Trophoblast cell (in vitro differentiated cells and primary cell): ENCODE data around the gene PROX2. TPM values are rescaled to one million over a fixed set of nuclear protein-coding genes. Genes with fewer than 3 reads are reported as not detected.

Experiments
- DNase-seq, 2 donors: peaks; one replicate each; pipeline ENCODE4 v3.0.0-alpha.2; 2016
- H2AFZ ChIP-seq: 2 replicates; pipeline ENCODE4 v1.6.1; 2013; ENCODE audit warnings: low read length, moderate library complexity, mild to moderate bottlenecking; ENCODE audit not compliant: insufficient read depth, poor library complexity
- H2AK5ac ChIP-seq: 2 replicates; pipeline ENCODE4 v1.6.1; 2013; ENCODE audit warnings: mild to moderate bottlenecking, low read length
- H2BK120ac ChIP-seq: 2 replicates; pipeline ENCODE4 v1.6.1; 2013; ENCODE audit warnings: low read length, mild to moderate bottlenecking, moderate library complexity; ENCODE audit not compliant: insufficient read depth, poor library complexity
- H2BK12ac ChIP-seq: 2 replicates; pipeline ENCODE4 v1.6.1; 2013; ENCODE audit warnings: mild to moderate bottlenecking, low read length, moderate library complexity
- H2BK5ac ChIP-seq: 2 replicates; pipeline ENCODE4 v1.6.1; 2013; ENCODE audit warnings: low read length, low read depth, moderate library complexity, mild to moderate bottlenecking; ENCODE audit not compliant: poor library complexity
- H3K14ac ChIP-seq: 2 replicates; pipeline ENCODE4 v1.6.1; 2013; ENCODE audit warnings: mild to moderate bottlenecking, low read length
- H3K18ac ChIP-seq: 2 replicates; pipeline ENCODE4 v1.6.1; 2013; ENCODE audit warnings: mild to moderate bottlenecking, low read length
- H3K23ac ChIP-seq: 2 replicates; pipeline ENCODE4 v1.6.1; 2013; ENCODE audit warnings: low read length
- H3K27ac ChIP-seq: 2 replicates; pipeline ENCODE4 v1.5.1; 2013; ENCODE audit warnings: low read depth, mild to moderate bottlenecking, inconsistent platforms, low read length, moderate library complexity
- H3K27me3 ChIP-seq: 2 replicates; pipeline ENCODE4 v1.6.1; 2013; ENCODE audit warnings: inconsistent platforms, mild to moderate bottlenecking, low read length, moderate library complexity; ENCODE audit not compliant: insufficient read depth
- H3K36me3 ChIP-seq, 2 experiments: 1 replicate in 1 of 2; 2 replicates in 1 of 2; pipeline ENCODE4 v1.6.1; 2013; ENCODE audit warnings: low read length in 2 of 2, mild to moderate bottlenecking in 2 of 2, moderate library complexity in 1 of 2; ENCODE audit not compliant: insufficient read depth in 2 of 2, control insufficient read depth in 1 of 2
- H3K4ac ChIP-seq: 2 replicates; pipeline ENCODE4 v1.6.1; 2013; ENCODE audit warnings: low read depth, mild to moderate bottlenecking, low read length, moderate library complexity
- H3K4me1 ChIP-seq, 2 experiments: 1 replicate in 1 of 2; 2 replicates in 1 of 2; pipeline ENCODE4 v1.6.1; 2013; ENCODE audit warnings: low read length in 2 of 2, mild to moderate bottlenecking in 2 of 2, moderate library complexity in 1 of 2; ENCODE audit not compliant: insufficient read depth in 2 of 2, control insufficient read depth in 1 of 2
- H3K4me2 ChIP-seq: 2 replicates; pipeline ENCODE4 v1.6.1; 2013; ENCODE audit warnings: inconsistent platforms, mild to moderate bottlenecking, low read length, moderate library complexity
- H3K4me3 ChIP-seq: 2 replicates; pipeline ENCODE4 v1.5.1; 2013; ENCODE audit warnings: mild to moderate bottlenecking, low read depth, low read length, inconsistent platforms
- H3K79me1 ChIP-seq: one replicate; pipeline ENCODE4 v1.6.1; 2013; ENCODE audit warnings: low read length
- H3K79me2 ChIP-seq: 2 replicates; pipeline ENCODE4 v1.6.1; 2013; ENCODE audit warnings: low read length, mild to moderate bottlenecking; ENCODE audit not compliant: control insufficient read depth, insufficient read depth, poor library complexity
- H3K9ac ChIP-seq: 2 replicates; pipeline ENCODE4 v1.6.1; 2013; ENCODE audit warnings: mild to moderate bottlenecking, low read length
- H3K9me3 ChIP-seq: 2 replicates; pipeline ENCODE4 v1.6.1; 2013; ENCODE audit warnings: low read depth, mild to moderate bottlenecking, control low read depth, inconsistent platforms, low read length; ENCODE audit not compliant: insufficient read depth
- H4K12ac ChIP-seq: 2 replicates; pipeline ENCODE4 v1.6.1; 2013; ENCODE audit warnings: low read depth, mild to moderate bottlenecking, low read length, moderate library complexity
- H4K8ac ChIP-seq: 2 replicates; pipeline ENCODE4 v1.6.1; 2013; ENCODE audit warnings: low read depth, mild to moderate bottlenecking, low read length, moderate library complexity
- H4K91ac ChIP-seq: one replicate; pipeline ENCODE4 v1.6.1; 2013; ENCODE audit warnings: low read depth, mild to moderate bottlenecking, low read length, moderate library complexity
- WGBS: extraction: QIAGEN DNeasy Blood & Tissue Kit; methylation state at CpG from one replicate; pipeline ENCODE4 v1.1.7; 2013; ENCODE audit warnings: missing lambda C conversion rate; ENCODE audit not compliant: insufficient read length, insufficient coverage; ENCODE audit errors: extremely low coverage; 5-methylcytosine and 5-hydroxymethylcytosine counted together
- polyA plus RNA-seq: library from polyadenylated mRNA; stranded (reverse); fragments of 200-250 nt; gene quantifications from 2 replicates; pipeline ENCODE4 v1.2.3, GENCODE V29; 2013

PROX2 gene, protein sequence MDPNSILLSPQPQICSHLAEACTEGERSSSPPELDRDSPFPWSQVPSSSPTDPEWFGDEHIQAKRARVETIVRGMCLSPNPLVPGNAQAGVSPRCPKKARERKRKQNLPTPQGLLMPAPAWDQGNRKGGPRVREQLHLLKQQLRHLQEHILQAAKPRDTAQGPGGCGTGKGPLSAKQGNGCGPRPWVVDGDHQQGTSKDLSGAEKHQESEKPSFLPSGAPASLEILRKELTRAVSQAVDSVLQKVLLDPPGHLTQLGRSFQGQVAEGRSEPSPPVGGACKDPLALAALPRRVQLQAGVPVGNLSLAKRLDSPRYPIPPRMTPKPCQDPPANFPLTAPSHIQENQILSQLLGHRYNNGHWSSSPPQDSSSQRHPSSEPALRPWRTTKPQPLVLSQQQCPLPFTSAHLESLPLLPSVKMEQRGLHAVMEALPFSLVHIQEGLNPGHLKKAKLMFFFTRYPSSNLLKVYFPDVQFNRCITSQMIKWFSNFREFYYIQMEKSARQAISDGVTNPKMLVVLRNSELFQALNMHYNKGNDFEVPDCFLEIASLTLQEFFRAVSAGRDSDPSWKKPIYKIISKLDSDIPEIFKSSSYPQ
- 0.01 TPM in 2 replicates for polyA plus RNA-seq

- Histone ChIP-seq H3K4me2 (no peak within 1 kb of the TSS), H2AK5ac (no peak within 1 kb of the TSS), H3K79me2 (no peaks in the 10 kb centered on the region), H3K4me3 (no peak within 1 kb of the TSS), H3K4ac (no peak within 1 kb of the TSS), H3K79me1 (no peaks in the 10 kb centered on the region), H2BK120ac (no peak within 1 kb of the TSS), H3K9ac (no peak within 1 kb of the TSS), H3K27ac (no peak within 1 kb of the TSS), H3K18ac (no peak within 1 kb of the TSS), H3K36me3 (no peaks in the 10 kb centered on the region), H2AFZ (no peak within 1 kb of the TSS), H3K14ac (no peak within 1 kb of the TSS), H3K4me1 (no peaks in the 10 kb centered on the region), H2BK12ac (no peak within 1 kb of the TSS), H4K91ac (no peak within 1 kb of the TSS), H2BK5ac (no peak within 1 kb of the TSS), H4K12ac (no peak within 1 kb of the TSS), H4K8ac (no peak within 1 kb of the TSS), H3K9me3 (no peaks in the 10 kb centered on the region), H3K27me3 (no peaks in the 10 kb centered on the region), H3K23ac (no peak within 1 kb of the TSS)
- DNase-seq = no peak
- no CpG with 5 or more reads among the region's 13 CpGs for WGBS
Observed at GRCh38 chr14:74875941-74876913, at the start of gene PROX2. PROX2 (minus strand) TSS chr14:74876145; CDS start chr14:74863834, 12,311 bp downstream.

DNA sequence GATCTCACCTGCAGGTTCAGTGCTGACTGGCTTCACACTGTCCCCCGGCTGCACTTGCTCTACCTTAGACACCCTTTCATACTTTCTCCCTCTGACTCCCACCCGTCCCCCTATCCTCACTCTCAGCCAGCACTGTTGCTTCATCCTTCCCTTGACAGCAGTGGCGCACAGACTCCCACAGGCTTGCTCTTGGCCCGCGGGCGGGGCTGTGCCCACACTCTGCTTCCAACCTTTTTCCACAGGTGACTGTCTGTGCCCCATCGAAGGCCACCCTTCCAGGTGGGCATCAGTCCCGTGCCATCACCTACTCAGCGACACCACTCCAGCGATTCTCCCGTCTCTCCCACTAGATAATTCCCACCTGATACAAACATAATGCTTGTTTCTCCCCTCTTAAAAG is 48.1 kb upstream of the PROX2 start:
- H2BK120ac ChIP-seq = no peak overlapping the region
- no peak for DNase-seq
- peaks cover 4% of the 10 kb centered on the region in 2 experiments for H3K4me1 ChIP-seq
- H3K18ac ChIP-seq = no peak overlapping the region
- H3K27ac ChIP-seq = no peak overlapping the region
- no peak overlapping the region for H4K12ac ChIP-seq
- H2BK12ac ChIP-seq = no peak overlapping the region
- H3K79me2 ChIP-seq = no peaks in the 10 kb centered on the region
- no peak overlapping the region for H2BK5ac ChIP-seq
- no CpG with 5 or more reads among the region's 11 CpGs for WGBS
- H3K36me3 ChIP-seq = no peaks in the 10 kb centered on the region
- H3K4me3 ChIP-seq = no peak overlapping the region
- no peaks in the 10 kb centered on the region for H3K79me1 ChIP-seq
- H3K27me3 ChIP-seq = no peaks in the 10 kb centered on the region
- no peak overlapping the region for H3K14ac ChIP-seq
- no peak overlapping the region for H3K9ac ChIP-seq
- no peak overlapping the region for H4K8ac ChIP-seq
- no peak overlapping the region for H3K4ac ChIP-seq
- no peak overlapping the region for H3K4me2 ChIP-seq
- no peak overlapping the region for H2AK5ac ChIP-seq
- H4K91ac ChIP-seq = no peak overlapping the region
- H2AFZ ChIP-seq = no peak overlapping the region
- no peaks in the 10 kb centered on the region for H3K9me3 ChIP-seq
- no peak overlapping the region for H3K23ac ChIP-seq

DNA sequence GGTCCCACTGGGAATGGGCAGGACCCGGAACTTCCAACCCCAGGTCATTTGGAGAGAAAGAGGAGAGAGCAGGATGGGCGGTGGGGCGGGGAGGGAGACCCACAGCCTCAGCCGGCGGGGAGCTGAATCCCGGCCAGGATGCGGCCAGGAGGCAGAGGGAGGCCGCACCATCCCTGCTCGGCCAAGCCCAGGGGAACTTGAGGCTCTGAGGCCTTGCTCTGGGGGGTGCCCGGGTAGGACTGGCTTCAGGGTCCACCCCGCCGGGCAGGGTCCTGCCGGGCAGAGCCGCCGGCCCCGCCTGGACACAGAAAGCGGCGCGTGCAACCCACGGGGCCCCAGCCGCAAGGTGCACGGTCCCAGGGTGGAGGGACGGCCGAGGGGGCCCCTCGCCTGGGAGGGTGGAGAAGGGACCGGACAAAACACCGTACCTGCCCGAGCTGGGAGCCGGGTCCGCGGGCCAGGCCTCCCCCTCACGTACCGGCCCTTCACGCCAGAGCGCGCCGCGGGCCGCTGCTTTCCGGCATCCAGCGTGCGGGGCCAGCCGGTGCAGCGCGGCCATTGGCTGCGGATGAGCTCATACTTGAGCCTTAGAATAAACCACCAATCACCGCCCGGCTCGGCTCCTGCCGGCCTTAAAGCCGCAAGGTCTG is 46.9 kb upstream of the PROX2 start, which contains the start of gene RPS6KL1:
TSS of gene RPS6KL1 (minus strand) at position 509 of the 650 bp plus-strand sequence. CDS start 1,719 bp downstream, outside the sequence.
- Histone ChIP-seq H3K18ac (no peak within 1 kb of the TSS), H4K91ac (no peak within 1 kb of the TSS), H3K9ac (no peak within 1 kb of the TSS), H2AK5ac (no peak within 1 kb of the TSS), H3K4me1 (peaks cover 4% of the 10 kb centered on the region in 2 experiments), H2BK120ac (no peak within 1 kb of the TSS), H4K8ac (peak within 1 kb of the TSS; percentile 51), H3K23ac (no peak within 1 kb of the TSS), H3K14ac (no peak within 1 kb of the TSS), H2BK5ac (no peak within 1 kb of the TSS), H3K4me2 (peak within 1 kb of the TSS; percentile 93), H3K4ac (no peak within 1 kb of the TSS), H3K79me2 (no peaks in the 10 kb centered on the region), H3K4me3 (peak within 1 kb of the TSS; percentile 77), H3K9me3 (no peaks in the 10 kb centered on the region), H3K79me1 (no peaks in the 10 kb centered on the region), H3K27me3 (no peaks in the 10 kb centered on the region), H4K12ac (peak within 1 kb of the TSS; percentile 11), H2BK12ac (no peak within 1 kb of the TSS), H2AFZ (peak within 1 kb of the TSS; percentile 68), H3K36me3 (no peaks in the 10 kb centered on the region), H3K27ac (no peak within 1 kb of the TSS)
- no CpG with 5 or more reads among the region's 51 CpGs for WGBS
- peak; percentile 66 to 85 for DNase-seq
